GM19351 (cell line): ENCODE measurements around the gene SVIL.

ENCODE experiments used
- ATAC-seq: cut with Tn5 transposase; IDR thresholded peaks from one replicate; pipeline ENCODE4 v1.9.1; 2021; ENCODE audit warnings: mild to moderate bottlenecking, moderate library complexity; ENCODE audit not compliant: unreplicated experiment

Gene SVIL

DNA sequence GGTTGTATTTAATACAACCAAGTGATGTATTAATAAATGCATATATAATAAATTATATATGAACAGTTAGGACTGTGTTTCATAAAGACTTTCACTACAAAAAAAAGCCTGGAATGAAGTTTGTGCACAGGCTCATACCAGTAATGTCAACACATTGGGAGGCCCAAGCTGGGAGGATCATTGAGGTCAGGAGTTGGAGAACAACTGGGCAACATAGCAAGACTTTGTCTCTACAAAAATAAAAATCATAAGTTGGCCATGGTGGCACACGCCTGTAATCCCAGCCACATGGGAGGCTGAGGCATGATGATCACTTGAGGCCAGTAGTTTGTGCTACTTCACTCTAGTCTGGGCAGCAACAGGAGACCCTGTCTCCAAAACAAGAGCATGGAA, 15.8 kb upstream of the SVIL start:
- no peak for ATAC-seq

GRCh38 chr10:29649561-29650551, 15.1 kb upstream of the SVIL start:
- no peak for ATAC-seq

GRCh38 chr10:29648983-29649268, 14.2 kb upstream of the SVIL start:
- no peak for ATAC-seq

DNA sequence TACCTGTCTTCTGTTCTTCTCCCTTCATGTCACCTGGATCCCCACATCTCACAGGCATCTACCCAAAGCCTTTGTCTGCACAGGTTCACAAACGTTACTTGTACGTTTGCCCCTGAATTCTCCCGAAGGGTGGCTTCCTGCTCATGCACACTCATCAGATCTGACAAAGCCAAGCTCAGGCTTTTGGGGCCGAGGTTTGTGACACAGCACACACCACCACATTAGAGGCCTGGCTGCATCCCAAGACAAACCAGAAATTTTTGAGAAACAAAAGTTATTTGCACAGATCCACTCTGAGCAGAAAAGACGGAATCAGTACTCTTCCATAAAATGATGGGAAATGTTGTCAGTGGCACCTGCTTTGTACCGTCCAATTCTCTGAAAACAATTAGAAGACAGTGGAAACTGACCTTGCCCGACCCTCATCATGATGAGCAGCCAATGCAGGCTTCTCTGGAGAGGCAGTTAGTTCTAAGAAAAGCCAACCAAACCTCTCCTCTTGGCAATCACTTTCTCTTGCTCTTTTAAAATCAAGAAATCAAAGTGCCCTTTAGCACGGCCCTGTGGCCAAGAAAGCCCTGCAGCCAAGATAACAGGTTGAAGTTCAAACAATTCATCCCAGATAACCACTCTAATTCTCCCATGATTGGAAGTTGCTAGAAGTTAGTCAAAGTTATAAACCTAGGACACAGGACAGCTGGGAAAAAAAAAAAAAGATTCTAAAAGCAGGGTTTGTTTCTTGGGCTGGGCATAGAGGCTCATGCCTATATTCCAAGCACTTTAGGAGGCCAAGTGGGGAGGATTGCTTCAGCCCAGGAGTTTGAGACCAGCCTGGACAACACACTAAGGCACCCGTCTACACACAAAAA, 13.6 kb upstream of the SVIL start:
- no peak for ATAC-seq

- no peak for ATAC-seq
Observed at GRCh38 chr10:29647478-29647877, 12.7 kb upstream of the SVIL start.

GRCh38 chr10:29646960-29647461, 12.2 kb upstream of the SVIL start:
- ATAC-seq: no peak

DNA sequence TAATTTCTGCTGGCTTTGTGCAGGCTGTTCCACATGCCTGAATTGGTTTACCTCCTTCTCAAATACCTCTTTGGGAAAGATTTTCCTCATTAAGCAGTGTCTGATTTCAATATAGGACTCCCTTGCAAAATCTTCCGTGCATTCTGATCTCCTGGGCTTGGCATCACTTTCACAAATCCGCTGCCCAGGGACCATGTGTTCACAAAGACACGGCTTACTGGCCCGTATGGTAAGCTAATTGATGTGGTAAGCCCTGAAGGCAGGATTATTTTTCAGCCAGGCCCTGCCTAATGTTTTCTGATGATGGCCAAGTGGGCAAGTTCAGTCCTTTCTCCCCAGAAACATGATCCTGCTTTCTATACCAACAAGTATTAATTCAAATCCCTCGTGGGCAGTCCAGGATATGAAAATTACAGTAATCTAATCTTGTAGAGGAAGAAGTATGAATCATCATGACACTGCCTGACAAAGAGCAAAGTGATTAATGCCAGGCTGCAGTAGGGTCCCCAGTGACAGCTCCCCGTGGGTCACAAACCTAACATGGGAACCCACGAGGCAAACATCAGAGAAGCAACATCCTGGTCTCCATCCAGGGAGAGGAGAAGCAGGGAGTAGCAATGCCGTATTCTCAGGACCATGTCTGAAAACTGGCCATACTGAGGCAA, 11.6 kb upstream of the SVIL start:
- ATAC-seq: no peak

DNA sequence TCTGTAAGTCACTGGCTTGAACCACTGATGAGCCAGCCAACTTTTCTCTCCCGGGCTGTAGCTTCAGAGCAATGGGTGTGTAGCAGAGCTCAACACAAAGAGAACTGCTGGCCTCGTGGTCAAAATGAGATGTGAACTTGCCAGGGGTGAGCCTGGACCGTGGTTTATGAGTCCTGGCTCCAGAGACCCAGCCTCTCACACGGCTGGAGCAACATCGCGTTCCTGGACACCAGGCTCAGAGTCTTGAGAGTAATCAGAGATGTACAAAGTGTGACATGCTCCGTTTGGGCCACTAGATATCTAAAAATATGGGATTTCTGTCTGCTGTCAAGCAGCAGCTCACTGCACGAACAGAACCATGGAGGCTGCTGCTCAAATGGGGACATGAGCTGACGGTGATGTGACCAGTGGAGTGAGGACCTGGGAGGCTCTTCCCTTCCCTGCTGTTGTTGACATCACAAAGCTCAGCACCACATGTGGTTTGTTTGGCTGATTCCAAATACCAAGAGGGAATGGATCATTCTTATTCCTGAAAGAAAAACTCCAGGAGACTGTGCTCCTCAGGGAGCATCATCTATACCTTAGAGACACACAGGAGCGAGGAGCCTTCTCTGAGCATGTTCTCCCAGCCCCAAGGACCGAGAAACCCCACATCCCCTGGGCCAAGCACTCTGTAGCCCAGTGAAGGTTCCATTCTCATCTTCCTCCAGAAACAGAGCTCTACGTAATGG, 9.2 kb upstream of the SVIL start:
- no peak for ATAC-seq

GRCh38 chr10:29642990-29643389, 8.2 kb upstream of the SVIL start:
- no peak for ATAC-seq

- ATAC-seq: no peak
Observed at GRCh38 chr10:29637537-29637936, 2.8 kb upstream of the SVIL start.

GRCh38 chr10:29636178-29636577, 1.4 kb upstream of the SVIL start:
- ATAC-seq: no peak

DNA sequence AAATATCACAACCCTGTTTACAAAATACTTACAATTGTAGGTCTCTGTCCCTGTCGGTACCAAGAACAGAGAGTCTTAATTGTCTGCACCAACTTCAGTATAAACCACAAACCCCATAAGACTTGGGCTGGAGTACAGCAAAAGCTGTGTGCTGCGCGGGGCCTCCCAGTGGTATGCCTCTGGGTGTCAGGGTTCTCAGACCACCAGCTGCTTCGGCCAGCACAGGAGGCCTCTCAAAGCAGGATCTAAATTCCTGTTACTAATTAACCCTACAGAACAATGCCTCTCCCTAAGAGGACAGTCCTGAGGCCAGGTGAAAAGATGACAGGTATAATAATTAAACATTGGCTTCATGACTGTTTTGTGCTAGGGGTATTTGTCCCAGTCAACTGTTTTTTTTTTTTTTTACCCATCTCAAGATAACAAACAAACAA, 957 bp upstream of the SVIL start:
- ATAC-seq: no peak

- no peak for ATAC-seq
Observed at GRCh38 chr10:29634105-29634504, 666 bp downstream of the SVIL start.

DNA sequence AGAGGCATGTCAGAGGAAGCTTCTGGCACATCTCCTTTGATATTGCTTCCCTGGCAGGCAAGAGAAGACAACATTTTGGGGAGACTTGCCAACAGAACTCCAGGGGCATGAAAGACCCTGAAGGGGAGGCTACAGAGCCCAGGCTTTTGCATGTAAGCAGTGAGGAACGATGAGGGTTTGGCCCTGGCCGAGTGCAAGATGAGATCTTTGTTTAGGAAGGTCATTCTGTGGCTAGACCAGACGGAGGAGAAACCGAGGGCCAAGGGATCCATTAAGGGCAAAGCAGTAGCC, 3.8 kb downstream of the SVIL start:
- ATAC-seq: no peak

- ATAC-seq: no peak
Observed at GRCh38 chr10:29630205-29631048, 4.3 kb downstream of the SVIL start.

- ATAC-seq: no peak
Observed at GRCh38 chr10:29628912-29629526, 5.8 kb downstream of the SVIL start.

GRCh38 chr10:29628311-29628710, 6.5 kb downstream of the SVIL start:
- ATAC-seq: no peak

DNA sequence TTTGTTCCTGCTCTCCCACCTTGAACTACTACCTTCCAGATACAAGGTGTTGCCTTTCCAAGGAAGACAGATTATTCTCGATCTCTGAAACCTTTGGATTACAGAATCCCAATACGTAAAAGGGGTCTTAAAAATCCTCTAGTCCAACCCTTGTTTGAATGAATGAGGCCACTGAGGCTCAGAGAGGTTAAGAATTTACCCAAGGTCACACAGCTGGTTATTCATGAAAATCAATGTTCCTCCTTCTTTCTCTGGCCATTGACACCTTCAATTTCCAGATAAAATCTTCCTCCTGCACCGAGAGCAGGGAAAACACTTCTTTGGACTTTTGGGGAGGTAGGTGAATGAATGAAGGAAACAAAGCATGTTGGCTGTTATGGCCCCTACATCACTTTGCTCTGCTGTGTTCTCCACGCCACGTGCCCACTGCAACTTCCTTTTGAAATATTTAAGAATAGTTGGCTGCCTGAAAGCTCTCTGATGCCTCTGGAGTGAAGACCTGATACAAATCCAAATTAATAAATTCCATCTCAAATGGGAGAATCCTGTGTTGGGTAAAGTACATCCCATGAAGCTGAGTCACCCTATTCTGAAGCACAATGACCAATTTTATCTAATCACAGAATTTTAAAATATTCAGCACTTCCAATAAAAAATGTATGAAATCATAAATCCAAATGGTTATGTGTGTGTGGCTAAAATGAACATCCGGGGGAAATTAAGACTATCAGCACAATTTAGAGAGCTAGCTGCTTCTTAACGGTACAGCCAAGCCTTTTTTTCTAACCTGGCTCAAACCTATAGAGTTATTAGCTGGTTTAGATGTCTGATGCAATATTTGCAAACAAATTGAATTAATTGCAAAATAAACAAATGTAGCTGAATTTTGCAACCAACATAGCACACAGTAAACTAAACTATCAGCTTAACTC, 7.3 kb downstream of the SVIL start:
- no peak for ATAC-seq
